PC-9 (cell line): Measurements from ENCODE around the gene GFOD2.

Source experiments
- CTCF ChIP-seq: fragments of 200-600 bp; sonication (generic); conservative IDR thresholded peaks from 2 replicates; pipeline ENCODE4 v1.6.1; 2017; ENCODE audit warnings: mixed run types, antibody characterized with exemption, mild to moderate bottlenecking, moderate library complexity
- EZH2 ChIP-seq: fragments of 200-600 bp; sonication (generic); IDR thresholded peaks from 2 replicates; pipeline ENCODE4 v1.8.0; 2017; ENCODE audit warnings: antibody characterized with exemption, low read depth

GRCh38 chr16:67731071-67731752 is 12.1 kb upstream of the GFOD2 start:
- TF ChIP-seq CTCF = no peak
- no peak for TF ChIP-seq EZH2
